ENCODE measurements around the gene APLP2.
"Not testable (repeated sequence)": the region's sequence is repeated elsewhere in the genome, so short reads cannot be mapped to it uniquely, and the experiment has no call there.

APLP2 gene

GRCh38 chr11:130181295-130182272 is 111.9 kb downstream of the APLP2 start:
- Histone ChIP-seq H3K4me1 (peaks cover 28% of the 10 kb centered on the region), H3K9ac (no peak overlapping the region), H3K9me3 (no peaks in the 10 kb centered on the region), H3K27ac (no peak overlapping the region), H3K4me3 (no peak overlapping the region), H4K20me1 (no peaks in the 10 kb centered on the region), H3K4me2 (no peak overlapping the region), H3K36me3 (no peaks in the 10 kb centered on the region), H3K27me3 (no peaks in the 10 kb centered on the region)
- TF ChIP-seq Cebpa-rat (IDR thresholded peaks at IDR 0.05) = no peak

GRCh38 chr11:130183878-130184610 is 114.3 kb downstream of the APLP2 start:
- no peak overlapping the region for H3K9ac ChIP-seq
- peaks cover 19% of the 10 kb centered on the region for H3K4me1 ChIP-seq
- TF ChIP-seq Cebpa-rat (IDR thresholded peaks at IDR 0.05) = no peak
- H3K4me2 ChIP-seq = no peak overlapping the region
- H3K27me3 ChIP-seq = no peaks in the 10 kb centered on the region
- no peaks in the 10 kb centered on the region for H3K36me3 ChIP-seq
- H3K27ac ChIP-seq = no peak overlapping the region
- no peaks in the 10 kb centered on the region for H4K20me1 ChIP-seq
- H3K4me3 ChIP-seq = no peak overlapping the region
- no peaks in the 10 kb centered on the region for H3K9me3 ChIP-seq

- Histone ChIP-seq H4K20me1 (no peaks in the 10 kb centered on the region), H3K4me1 (peaks cover 10% of the 10 kb centered on the region), H3K9me3 (no peaks in the 10 kb centered on the region), H3K36me3 (no peaks in the 10 kb centered on the region), H3K27ac (no peak overlapping the region), H3K9ac (no peak overlapping the region), H3K27me3 (no peaks in the 10 kb centered on the region), H3K4me3 (no peak overlapping the region), H3K4me2 (no peak overlapping the region)
- no peak for TF ChIP-seq Cebpa-rat (IDR thresholded peaks at IDR 0.05)
These were observed 117.4 kb downstream of the APLP2 start for GRCh38 chr11:130187096-130187495.

GRCh38 chr11:130188047-130188446 is 118.4 kb downstream of the APLP2 start:
- H4K20me1 ChIP-seq = no peaks in the 10 kb centered on the region
- H3K4me1 ChIP-seq = peaks cover 10% of the 10 kb centered on the region
- no peaks in the 10 kb centered on the region for H3K9me3 ChIP-seq
- H3K27ac ChIP-seq = no peak overlapping the region
- no peak for TF ChIP-seq Cebpa-rat (IDR thresholded peaks at IDR 0.05)
- no peak overlapping the region for H3K9ac ChIP-seq
- H3K36me3 ChIP-seq = no peaks in the 10 kb centered on the region
- no peaks in the 10 kb centered on the region for H3K27me3 ChIP-seq
- H3K4me3 ChIP-seq = no peak overlapping the region
- no peak overlapping the region for H3K4me2 ChIP-seq

- Histone ChIP-seq H3K4me1 (peaks cover 10% of the 10 kb centered on the region), H3K36me3 (no peaks in the 10 kb centered on the region), H3K9ac (no peak overlapping the region), H3K27me3 (no peaks in the 10 kb centered on the region), H3K4me2 (peak overlapping the region; percentile 26; the same call in 1 of the 2 replicates), H3K9me3 (no peaks in the 10 kb centered on the region), H3K4me3 (no peak overlapping the region), H4K20me1 (no peaks in the 10 kb centered on the region), H3K27ac (no peak overlapping the region)
- no peak for TF ChIP-seq Cebpa-rat (IDR thresholded peaks at IDR 0.05)
These were observed 119.1 kb downstream of the APLP2 start for GRCh38 chr11:130188585-130189347.

GRCh38 chr11:130189492-130190210 is 120.0 kb downstream of the APLP2 start:
- H3K4me1 ChIP-seq = peaks cover 10% of the 10 kb centered on the region
- H3K27me3 ChIP-seq = no peaks in the 10 kb centered on the region
- H4K20me1 ChIP-seq = no peaks in the 10 kb centered on the region
- TF ChIP-seq Cebpa-rat (IDR thresholded peaks at IDR 0.05) = no peak
- no peak overlapping the region for H3K27ac ChIP-seq
- H3K4me2 ChIP-seq = peak overlapping the region; percentile 26; the same call in 1 of the 2 replicates
- no peaks in the 10 kb centered on the region for H3K36me3 ChIP-seq
- no peak overlapping the region for H3K4me3 ChIP-seq
- H3K9me3 ChIP-seq = no peaks in the 10 kb centered on the region
- H3K9ac ChIP-seq = no peak overlapping the region

- Histone ChIP-seq H3K36me3 (no peaks in the 10 kb centered on the region), H3K27me3 (no peaks in the 10 kb centered on the region), H3K4me1 (peaks cover 10% of the 10 kb centered on the region), H3K4me3 (no peak overlapping the region), H4K20me1 (no peaks in the 10 kb centered on the region), H3K9ac (no peak overlapping the region), H3K4me2 (no peak overlapping the region), H3K27ac (no peak overlapping the region), H3K9me3 (no peaks in the 10 kb centered on the region)
- no peak for TF ChIP-seq Cebpa-rat (IDR thresholded peaks at IDR 0.05)
These were observed 120.7 kb downstream of the APLP2 start for GRCh38 chr11:130190371-130190881.

GRCh38 chr11:130191896-130192295 is 122.2 kb downstream of the APLP2 start:
- H3K4me3 ChIP-seq = no peak overlapping the region
- H4K20me1 ChIP-seq = no peaks in the 10 kb centered on the region
- no peak for TF ChIP-seq Cebpa-rat (IDR thresholded peaks at IDR 0.05)
- no peaks in the 10 kb centered on the region for H3K36me3 ChIP-seq
- H3K9me3 ChIP-seq = no peaks in the 10 kb centered on the region
- peaks cover 10% of the 10 kb centered on the region for H3K4me1 ChIP-seq
- no peak overlapping the region for H3K9ac ChIP-seq
- no peak overlapping the region for H3K27ac ChIP-seq
- no peaks in the 10 kb centered on the region for H3K27me3 ChIP-seq
- H3K4me2 ChIP-seq = no peak overlapping the region

GRCh38 chr11:130192845-130193267 is 123.2 kb downstream of the APLP2 start:
- H3K9me3 ChIP-seq = no peaks in the 10 kb centered on the region

GRCh38 chr11:130193551-130193950 is 123.9 kb downstream of the APLP2 start:
- not testable (repeated sequence) for H3K27ac ChIP-seq, H3K4me1 ChIP-seq, H3K9ac ChIP-seq, H3K4me2 ChIP-seq, H3K9me3 ChIP-seq, H3K4me3 ChIP-seq, H3K27me3 ChIP-seq, H3K36me3 ChIP-seq, H4K20me1 ChIP-seq

More at GRCh38 chr11:130192845-130193267, 123.2 kb downstream of the APLP2 start:
- Histone ChIP-seq H3K4me3 (no peak overlapping the region), H3K4me1 (peaks cover 10% of the 10 kb centered on the region), H3K36me3 (no peaks in the 10 kb centered on the region), H3K27me3 (no peaks in the 10 kb centered on the region), H3K4me2 (no peak overlapping the region), H4K20me1 (no peaks in the 10 kb centered on the region), H3K27ac (no peak overlapping the region), H3K9ac (no peak overlapping the region)
- no peak for TF ChIP-seq Cebpa-rat (IDR thresholded peaks at IDR 0.05)
